ENCODE data around the gene VAV2.

Gene VAV2

DNA sequence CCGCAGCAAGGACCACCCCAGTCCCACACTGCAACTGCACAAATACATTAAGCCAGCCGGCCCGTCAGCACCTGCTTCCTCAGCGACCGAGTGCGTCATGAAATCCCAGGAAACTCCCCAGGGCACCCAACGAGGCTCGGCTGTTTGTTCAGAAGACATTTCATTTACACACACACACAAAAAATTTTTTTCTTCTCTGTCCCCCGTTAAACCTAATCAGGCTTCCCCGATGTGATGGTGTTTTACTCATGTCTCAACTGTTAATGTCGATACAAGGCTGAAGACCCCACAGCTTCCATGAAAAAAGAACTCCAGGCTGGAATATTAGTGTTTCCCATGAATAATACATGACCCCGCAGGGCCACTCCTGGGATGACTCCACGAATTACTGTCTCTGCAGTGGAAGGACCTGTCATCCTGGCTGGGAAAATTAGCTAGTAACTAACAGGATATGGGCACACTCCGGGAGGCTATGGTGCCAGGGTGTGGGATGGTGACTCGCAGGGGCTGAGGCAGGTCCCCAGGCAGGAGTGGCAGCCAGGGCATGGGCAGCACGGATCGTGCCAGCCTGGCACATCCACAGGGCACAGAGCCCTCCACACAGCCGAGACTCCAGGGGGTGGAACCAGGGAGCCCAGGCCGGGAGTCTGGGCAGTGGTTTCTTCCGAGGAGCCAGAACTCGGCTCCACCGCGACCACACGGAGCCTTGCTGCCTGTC, 102.4 kb downstream of the VAV2 start:
- no peaks in the 10 kb centered on the region for H3K9me3 ChIP-seq (ENCODE audit: low read length)
- H3K27ac ChIP-seq (ENCODE audit: low read depth, low read length): no peak overlapping the region
- H3K36me3 ChIP-seq (ENCODE audit: insufficient read depth, low read length): no peaks in the 10 kb centered on the region
- no peaks in the 10 kb centered on the region for H3K4me1 ChIP-seq (ENCODE audit: insufficient read depth, low read length)
- no peak overlapping the region for H3K9ac ChIP-seq (ENCODE audit: low read length)
- no peaks in the 10 kb centered on the region for H3K27me3 ChIP-seq (ENCODE audit: control insufficient read depth in 1 of 2, insufficient read depth in 2 of 2, low read length in 2 of 2)
- H3K4me3 ChIP-seq (ENCODE audit: low read depth in 1 of 2, low read length in 2 of 2): no peak overlapping the region

DNA sequence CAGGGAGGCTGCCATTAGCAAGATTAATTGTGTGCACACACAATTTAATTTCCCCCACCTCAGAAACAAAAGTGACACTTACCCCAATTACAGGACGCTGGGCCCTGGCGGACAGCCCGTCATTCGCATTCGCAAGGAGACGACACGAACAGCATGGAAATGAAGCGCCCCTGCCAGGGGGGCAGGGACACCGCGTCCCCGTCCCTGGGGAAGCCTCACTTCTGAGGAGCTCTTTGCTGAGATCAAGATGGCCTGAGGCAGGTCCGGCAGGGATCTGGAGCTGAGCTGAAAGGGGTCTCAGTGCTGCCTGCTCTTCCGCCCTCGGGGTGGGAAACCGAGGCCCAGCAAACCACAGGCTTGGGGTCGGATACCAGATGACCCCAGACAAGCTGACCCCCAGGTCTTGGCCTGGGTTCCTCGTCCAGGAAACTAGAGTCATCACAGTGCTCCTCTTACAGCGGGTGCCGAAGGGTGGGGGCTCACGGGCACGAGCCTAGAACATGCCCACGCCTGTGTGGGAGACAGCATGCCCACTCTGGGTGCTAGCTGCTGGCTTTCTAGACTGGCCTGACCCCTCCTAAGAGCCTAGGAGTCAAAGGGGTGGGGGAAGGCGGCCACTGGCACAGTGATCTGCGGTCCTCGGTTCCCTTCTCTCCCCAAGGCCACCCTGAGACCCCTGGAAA, 103.2 kb downstream of the VAV2 start:
- Histone ChIP-seq H3K9ac (ENCODE audit: low read length) (no peak overlapping the region), H3K4me1 (ENCODE audit: insufficient read depth, low read length) (no peaks in the 10 kb centered on the region), H3K27me3 (ENCODE audit: control insufficient read depth in 1 of 2, insufficient read depth in 2 of 2, low read length in 2 of 2) (no peaks in the 10 kb centered on the region), H3K27ac (ENCODE audit: low read depth, low read length) (no peak overlapping the region), H3K4me3 (ENCODE audit: low read depth in 1 of 2, low read length in 2 of 2) (no peak overlapping the region), H3K36me3 (ENCODE audit: insufficient read depth, low read length) (no peaks in the 10 kb centered on the region), H3K9me3 (ENCODE audit: low read length) (no peaks in the 10 kb centered on the region)

DNA sequence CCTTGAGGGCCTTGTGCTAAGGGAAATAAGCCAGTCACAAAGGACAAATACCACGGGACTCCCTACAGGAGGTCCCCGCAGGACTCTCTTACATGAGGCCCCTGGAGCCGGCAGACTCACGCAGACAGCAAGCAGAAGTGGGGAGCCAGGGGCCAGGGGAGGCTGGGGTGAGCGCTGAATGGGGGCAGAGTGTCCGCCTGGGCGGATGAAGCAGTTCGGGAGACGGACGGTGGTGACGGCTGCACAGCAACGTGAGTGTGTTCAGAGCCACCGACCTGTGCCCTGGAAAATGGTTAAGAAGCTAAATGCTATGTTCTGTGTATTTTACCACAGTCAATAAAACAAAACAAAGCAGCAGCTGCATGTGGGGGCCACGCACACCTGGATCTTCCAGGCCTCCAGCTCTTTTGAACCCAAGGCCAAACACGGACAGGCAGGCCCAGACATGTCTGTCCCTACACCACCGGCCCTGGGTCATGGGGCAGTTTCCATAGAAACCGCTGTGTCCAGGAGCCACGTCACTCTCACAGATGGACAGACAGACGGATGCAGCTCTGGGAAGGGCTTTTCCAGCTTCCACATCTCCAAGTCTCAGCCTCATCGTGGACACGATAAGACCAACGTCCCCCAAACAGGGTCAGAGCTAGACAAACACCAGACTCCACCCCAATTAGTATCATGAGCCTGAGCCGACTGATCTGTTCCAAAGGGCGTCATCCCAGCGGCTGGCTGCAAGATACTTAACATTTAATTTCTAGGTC, 103.9 kb downstream of the VAV2 start:
- Histone ChIP-seq H3K9me3 (ENCODE audit: low read length) (no peaks in the 10 kb centered on the region), H3K27ac (ENCODE audit: low read depth, low read length) (no peak overlapping the region), H3K27me3 (ENCODE audit: control insufficient read depth in 1 of 2, insufficient read depth in 2 of 2, low read length in 2 of 2) (no peaks in the 10 kb centered on the region), H3K4me3 (ENCODE audit: low read depth in 1 of 2, low read length in 2 of 2) (no peak overlapping the region), H3K4me1 (ENCODE audit: insufficient read depth, low read length) (no peaks in the 10 kb centered on the region), H3K36me3 (ENCODE audit: insufficient read depth, low read length) (no peaks in the 10 kb centered on the region), H3K9ac (ENCODE audit: low read length) (no peak overlapping the region)

DNA sequence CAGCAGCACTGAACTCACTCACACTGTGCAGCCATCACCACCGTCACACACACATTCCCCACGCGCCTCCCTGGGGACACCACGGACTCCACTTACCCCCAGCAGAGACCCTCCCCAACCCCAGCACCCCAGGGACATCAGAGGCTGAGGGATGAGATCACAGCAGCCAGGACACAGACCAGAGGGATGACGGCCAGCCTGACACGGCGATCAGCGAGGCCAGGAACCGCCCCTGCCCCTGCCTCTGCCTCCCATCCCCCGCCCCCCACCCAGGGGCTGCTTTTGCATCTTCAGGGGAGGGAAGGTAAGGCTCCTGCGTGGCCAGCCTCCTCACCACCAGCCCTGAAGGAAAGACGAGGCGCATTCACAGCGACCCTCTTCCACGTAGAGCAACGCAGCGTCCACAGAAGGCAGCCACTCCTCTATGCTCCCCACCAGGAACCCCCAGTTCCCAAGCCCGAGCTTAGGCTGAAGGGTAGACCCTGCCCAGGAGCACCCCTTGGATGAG, 104.5 kb downstream of the VAV2 start:
- H3K9ac ChIP-seq (ENCODE audit: low read length): no peak overlapping the region
- H3K4me3 ChIP-seq (ENCODE audit: low read depth in 1 of 2, low read length in 2 of 2): no peak overlapping the region
- no peaks in the 10 kb centered on the region for H3K9me3 ChIP-seq (ENCODE audit: low read length)
- no peak overlapping the region for H3K27ac ChIP-seq (ENCODE audit: low read depth, low read length)
- no peaks in the 10 kb centered on the region for H3K27me3 ChIP-seq (ENCODE audit: control insufficient read depth in 1 of 2, insufficient read depth in 2 of 2, low read length in 2 of 2)
- no peaks in the 10 kb centered on the region for H3K4me1 ChIP-seq (ENCODE audit: insufficient read depth, low read length)
- no peaks in the 10 kb centered on the region for H3K36me3 ChIP-seq (ENCODE audit: insufficient read depth, low read length)

DNA sequence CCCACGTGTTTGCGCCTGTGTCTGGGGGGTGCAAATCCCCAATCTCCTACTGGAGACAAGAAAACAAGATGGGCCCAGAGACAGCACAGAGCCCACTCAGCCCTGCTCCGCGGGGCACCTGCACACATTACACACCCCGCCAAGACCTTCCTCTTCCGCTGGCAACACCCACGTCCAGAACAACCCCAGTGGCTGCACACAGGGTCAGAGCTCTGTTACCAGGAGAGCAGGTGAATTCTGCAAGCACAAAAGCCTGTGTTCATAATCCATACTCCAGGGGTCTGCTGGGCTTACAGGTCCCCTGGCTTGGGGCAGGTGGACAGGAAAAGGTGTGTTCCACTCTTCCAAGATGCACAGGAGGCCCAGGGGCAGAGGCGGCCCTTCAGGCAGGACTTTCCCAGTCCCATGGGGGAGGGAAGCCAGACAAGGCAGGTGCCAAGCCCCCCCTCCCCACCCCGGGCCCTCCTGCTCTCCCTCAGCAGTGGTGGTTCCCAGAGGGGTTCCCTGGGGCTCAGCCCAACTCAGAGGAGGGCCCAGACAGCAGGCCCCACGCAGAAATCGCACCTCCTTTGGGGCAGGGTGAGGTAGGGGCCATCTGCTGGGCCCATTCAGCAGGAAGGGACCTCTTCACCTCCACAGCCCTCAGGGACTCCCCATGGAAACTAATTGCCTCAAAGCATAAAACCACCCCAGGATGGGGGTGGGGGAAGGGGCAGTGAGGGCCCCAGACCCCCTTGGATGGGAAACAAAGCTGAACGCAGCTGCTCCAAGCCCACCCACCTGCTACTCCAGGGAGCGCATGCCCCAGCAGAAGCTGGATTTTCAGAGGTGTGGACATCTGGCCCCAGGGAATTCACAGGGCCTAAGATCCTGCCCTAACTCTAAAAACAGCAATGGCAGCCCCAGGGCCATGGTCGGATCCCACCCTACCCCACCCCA, 105.3 kb downstream of the VAV2 start:
- H3K27ac ChIP-seq (ENCODE audit: low read depth, low read length): no peak overlapping the region

DNA sequence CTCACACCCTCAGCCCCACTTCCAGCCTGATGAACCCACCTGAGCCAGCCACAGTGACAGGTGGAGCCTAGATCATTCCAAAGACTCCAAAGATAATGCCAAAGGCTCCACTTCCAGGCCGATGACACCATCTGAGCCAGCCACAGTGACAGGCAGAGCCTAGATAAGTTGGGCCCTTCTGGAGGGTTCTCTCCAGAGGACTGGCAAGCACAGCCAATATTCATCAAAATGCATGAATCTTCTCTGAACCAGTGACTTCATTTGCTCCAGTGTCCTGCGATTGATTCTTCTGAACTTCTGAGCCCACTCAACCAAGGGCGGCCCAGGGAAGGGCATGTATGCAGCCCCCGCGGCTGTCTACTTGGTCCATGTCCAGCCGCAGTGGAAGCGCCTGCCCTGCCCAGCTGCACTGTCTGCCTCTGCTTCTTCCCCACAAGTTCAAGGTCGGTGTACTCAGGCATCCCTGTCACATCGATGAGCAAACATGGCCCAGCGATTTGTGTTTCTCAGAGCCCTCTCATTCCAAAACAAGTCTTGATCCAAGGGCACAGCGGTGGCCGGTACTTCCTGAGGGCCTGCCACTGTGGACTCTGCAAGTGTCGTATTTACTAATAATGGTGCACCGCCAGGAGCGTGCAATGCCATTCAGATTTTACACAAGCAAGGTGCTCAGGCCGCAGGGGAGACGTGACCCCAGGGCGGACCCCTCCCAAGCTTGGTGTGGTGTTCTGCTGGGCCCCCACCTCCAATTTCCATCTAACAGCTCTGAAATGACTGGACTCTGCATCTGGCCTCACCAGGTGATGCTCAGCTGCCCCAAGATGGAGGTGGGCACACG, 107.0 kb downstream of the VAV2 start:
- H3K4me3 ChIP-seq (ENCODE audit: low read depth in 1 of 2, low read length in 2 of 2): no peak overlapping the region
- no peaks in the 10 kb centered on the region for H3K4me1 ChIP-seq (ENCODE audit: insufficient read depth, low read length)
- H3K27ac ChIP-seq (ENCODE audit: low read depth, low read length): no peak overlapping the region
- no peaks in the 10 kb centered on the region for H3K9me3 ChIP-seq (ENCODE audit: low read length)
- no peaks in the 10 kb centered on the region for H3K36me3 ChIP-seq (ENCODE audit: insufficient read depth, low read length)
- H3K27me3 ChIP-seq (ENCODE audit: control insufficient read depth in 1 of 2, insufficient read depth in 2 of 2, low read length in 2 of 2): no peaks in the 10 kb centered on the region
- H3K9ac ChIP-seq (ENCODE audit: low read length): no peak overlapping the region

More for the DNA sequence above, 105.3 kb downstream of the VAV2 start:
- no peak overlapping the region for H3K4me3 ChIP-seq (ENCODE audit: low read depth in 1 of 2, low read length in 2 of 2)
- H3K36me3 ChIP-seq (ENCODE audit: insufficient read depth, low read length): no peaks in the 10 kb centered on the region
- H3K9me3 ChIP-seq (ENCODE audit: low read length): no peaks in the 10 kb centered on the region
- H3K27me3 ChIP-seq (ENCODE audit: control insufficient read depth in 1 of 2, insufficient read depth in 2 of 2, low read length in 2 of 2): no peaks in the 10 kb centered on the region
- H3K9ac ChIP-seq (ENCODE audit: low read length): no peak overlapping the region
- H3K4me1 ChIP-seq (ENCODE audit: insufficient read depth, low read length): no peaks in the 10 kb centered on the region

DNA sequence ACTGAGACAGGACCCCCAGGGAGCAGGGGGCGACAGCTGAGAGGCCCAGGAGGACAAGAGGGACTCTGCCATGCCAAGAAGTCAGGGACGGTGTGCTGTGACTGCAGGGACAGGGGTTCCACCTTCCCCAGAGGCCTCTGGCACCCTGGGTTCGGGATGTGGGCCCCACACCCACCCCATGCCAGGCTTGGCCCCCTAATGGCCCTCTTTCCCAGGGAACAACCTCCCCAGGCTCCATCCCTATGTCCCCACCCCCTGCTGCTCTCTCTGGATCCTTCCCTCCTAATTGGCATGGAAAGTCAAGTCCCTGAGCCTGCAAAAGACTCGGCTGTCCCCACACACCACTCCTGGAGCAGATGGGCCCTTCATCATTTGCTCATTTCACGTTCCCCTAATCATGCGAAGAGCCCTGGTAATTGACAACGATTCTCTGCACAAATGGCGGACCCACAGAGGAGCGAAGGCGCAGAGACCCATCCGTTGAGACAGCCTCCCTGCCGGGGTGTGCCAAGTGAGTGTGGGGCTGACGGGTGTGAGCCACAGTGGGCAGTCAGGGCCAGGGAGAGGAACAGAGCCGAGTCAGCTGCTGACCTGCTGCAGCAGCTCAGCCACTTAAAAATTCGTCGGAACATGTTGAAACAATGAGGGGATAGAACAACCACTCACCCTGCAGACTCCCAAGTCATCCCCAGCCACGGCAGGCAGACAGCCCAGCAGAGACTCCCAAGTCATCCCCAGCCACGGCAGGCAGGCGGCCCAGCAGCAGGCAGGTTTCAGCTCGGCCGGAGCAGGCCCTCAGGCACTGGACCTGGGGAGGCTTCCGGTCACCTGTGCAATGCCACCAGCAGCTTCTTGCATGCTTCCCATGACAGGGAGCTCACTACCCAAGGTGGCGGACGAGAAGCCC, 109.0 kb downstream of the VAV2 start:
- H3K27me3 ChIP-seq (ENCODE audit: control insufficient read depth in 1 of 2, insufficient read depth in 2 of 2, low read length in 2 of 2): no peaks in the 10 kb centered on the region
- H3K9me3 ChIP-seq (ENCODE audit: low read length): no peaks in the 10 kb centered on the region
- H3K27ac ChIP-seq (ENCODE audit: low read depth, low read length): no peak overlapping the region
- H3K4me3 ChIP-seq (ENCODE audit: low read depth in 1 of 2, low read length in 2 of 2): no peak overlapping the region
- no peaks in the 10 kb centered on the region for H3K4me1 ChIP-seq (ENCODE audit: insufficient read depth, low read length)
- H3K9ac ChIP-seq (ENCODE audit: low read length): no peak overlapping the region
- H3K36me3 ChIP-seq (ENCODE audit: insufficient read depth, low read length): no peaks in the 10 kb centered on the region

DNA sequence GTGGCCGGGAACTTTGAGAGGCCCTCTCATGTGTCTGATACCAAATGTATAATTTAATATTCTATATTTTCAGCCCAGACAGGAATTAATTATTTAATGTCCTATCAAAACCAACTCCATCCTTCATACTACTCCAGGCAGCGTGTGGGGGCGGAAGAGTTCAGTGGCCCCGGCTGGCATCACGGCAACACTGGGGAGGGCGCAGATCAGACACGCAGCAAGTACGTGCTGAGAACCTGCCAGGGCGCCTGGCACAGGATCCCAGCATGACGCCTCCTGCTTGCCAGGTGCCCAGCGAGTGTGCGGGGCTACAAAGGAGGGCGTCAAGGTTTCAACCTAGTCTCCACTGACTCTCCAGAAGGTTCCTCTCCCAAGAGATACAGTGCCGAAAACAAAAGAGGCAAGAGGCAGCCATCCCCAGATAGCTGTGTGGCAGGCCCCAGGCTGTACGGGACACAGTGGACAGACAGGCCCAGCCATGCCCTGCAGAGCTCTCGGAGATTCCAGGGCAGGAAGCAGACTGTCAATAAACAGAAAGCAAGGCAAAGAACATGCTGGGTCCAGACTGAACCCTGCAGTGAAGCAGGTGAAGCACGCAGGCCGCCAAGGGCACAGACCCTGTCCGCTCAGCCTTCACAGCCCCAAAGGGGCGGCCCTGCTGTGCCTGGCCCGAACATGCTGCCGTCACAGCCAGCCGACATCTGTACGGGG, 110.3 kb downstream of the VAV2 start:
- Histone ChIP-seq H3K36me3 (ENCODE audit: insufficient read depth, low read length) (no peaks in the 10 kb centered on the region), H3K4me1 (ENCODE audit: insufficient read depth, low read length) (no peaks in the 10 kb centered on the region), H3K9me3 (ENCODE audit: low read length) (no peaks in the 10 kb centered on the region), H3K27ac (ENCODE audit: low read depth, low read length) (no peak overlapping the region), H3K9ac (ENCODE audit: low read length) (no peak overlapping the region), H3K4me3 (ENCODE audit: low read depth in 1 of 2, low read length in 2 of 2) (no peak overlapping the region), H3K27me3 (ENCODE audit: control insufficient read depth in 1 of 2, insufficient read depth in 2 of 2, low read length in 2 of 2) (no peaks in the 10 kb centered on the region)

DNA sequence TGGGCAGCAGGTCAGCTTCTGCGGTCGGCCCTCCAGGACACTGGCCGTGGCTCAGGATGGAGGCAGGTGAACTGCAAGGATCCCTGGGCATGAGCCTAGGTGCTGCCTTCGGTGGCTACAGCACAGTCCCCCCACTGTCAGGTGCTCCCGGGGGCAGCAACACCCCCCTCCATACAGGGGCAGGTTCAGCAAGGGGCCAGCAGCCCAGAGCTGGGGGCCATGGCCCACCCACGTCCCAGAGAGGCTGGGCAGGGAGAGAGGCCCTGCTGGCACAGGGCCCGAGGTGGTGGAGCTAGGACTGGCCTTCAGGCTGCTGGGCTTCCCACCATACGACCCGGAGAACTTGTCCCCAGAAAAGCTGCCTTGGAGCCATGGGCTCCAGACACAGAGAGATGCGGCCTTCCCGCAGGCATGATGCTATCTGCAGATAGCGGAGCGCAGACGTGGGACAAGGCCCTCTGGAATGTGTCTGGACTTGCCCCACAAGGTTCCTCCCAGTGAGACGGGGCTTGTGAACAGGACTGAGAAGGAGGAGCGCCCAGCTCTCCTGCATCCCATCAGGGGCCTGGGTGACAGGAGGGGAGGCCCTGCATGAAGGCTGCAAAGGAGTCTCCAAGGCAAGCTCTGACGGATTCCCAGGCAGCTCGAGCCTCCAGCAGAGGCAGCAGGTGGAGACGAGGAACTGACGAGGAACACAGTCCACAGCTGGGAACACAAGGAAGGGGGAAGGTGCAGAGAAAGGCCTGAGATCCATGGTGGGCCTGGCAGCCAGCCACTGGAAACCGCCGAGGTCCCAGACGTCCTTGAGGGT, 111.1 kb downstream of the VAV2 start:
- Histone ChIP-seq H3K27me3 (ENCODE audit: control insufficient read depth in 1 of 2, insufficient read depth in 2 of 2, low read length in 2 of 2) (no peaks in the 10 kb centered on the region), H3K4me1 (ENCODE audit: insufficient read depth, low read length) (no peaks in the 10 kb centered on the region), H3K27ac (ENCODE audit: low read depth, low read length) (no peak overlapping the region)

More for the DNA sequence above, 111.1 kb downstream of the VAV2 start:
- Histone ChIP-seq H3K9ac (ENCODE audit: low read length) (no peak overlapping the region), H3K4me3 (ENCODE audit: low read depth in 1 of 2, low read length in 2 of 2) (no peak overlapping the region), H3K9me3 (ENCODE audit: low read length) (no peaks in the 10 kb centered on the region), H3K36me3 (ENCODE audit: insufficient read depth, low read length) (no peaks in the 10 kb centered on the region)

Measured in muscle layer of colon (tissue), 2 donors.